Measurements from ENCODE around the gene ALOX5AP. TPM values are rescaled to one million over a fixed set of nuclear protein-coding genes. Genes with fewer than 3 reads are reported as not detected.
A peak's percentile ranks its signal among the peaks of the same experiment; 100 is the strongest.

Gene ALOX5AP
- total and polyA plus RNA-seq, 4 experiments from 2014 or later, result 53.7 to 569 (median 215) TPM

- Mint-ChIP-seq H3K36me3 (peaks cover 52 to 53% of the 10 kb centered on the region in 2 donors), H3K27me3 (no peaks in the 10 kb centered on the region)
- POLR2A ChIA-PET (ENCODE audit: partially characterized antibody), result interaction anchor here (1.0 kb wide), 1 partner anchor 10 kb away, joined by 4 read pairs; no protein-coding TSS in a partner anchor
Measured at GRCh38 chr13:30763786-30764413, 28.6 kb downstream of the ALOX5AP start.

GRCh38 chr13:30766231-30766630 is 30.9 kb downstream of the ALOX5AP start:
- ChIA-PET POLR2A (ENCODE audit: partially characterized antibody) (interaction anchor here (1.4 to 2.1 kb wide), 2 partner anchors 26 to 30 kb away, joined by 3 to 6 read pairs; no protein-coding TSS in a partner anchor), CTCF (ENCODE audit: partially characterized antibody) (interaction anchor here (0.6 to 1.6 kb wide), 6 partner anchors 13 to 278 kb away, joined by 3 to 8 read pairs (median 3); no protein-coding TSS in a partner anchor)
- Histone ChIP-seq H3K9me3 (ENCODE audit: control insufficient read depth in 1 of 2, low read length in 2 of 2) (no peaks in the 10 kb centered on the region), H3K36me3 (ENCODE audit: insufficient read depth, low read length) (peaks cover 11% of the 10 kb centered on the region), H3K4me3 (ENCODE audit: low read length in 2 of 2) (no peak overlapping the region), H3K4me1 (ENCODE audit: insufficient read depth, low read length) (no peaks in the 10 kb centered on the region), H3K27ac (ENCODE audit: low read depth, low read length) (no peak overlapping the region), H3K27me3 (ENCODE audit: insufficient read depth, low read length) (no peaks in the 10 kb centered on the region)
- no peak overlapping the region for H3K4me3 Mint-ChIP-seq
- DNase-seq, result no peak
- no peaks in the 10 kb centered on the region for H3K27me3 Mint-ChIP-seq
- peaks cover 7 to 19% (median 16%) of the 10 kb centered on the region in 4 donors for H3K4me1 Mint-ChIP-seq
- H3K36me3 Mint-ChIP-seq, result peaks cover 39 to 42% of the 10 kb centered on the region in 2 donors
- no peaks in the 10 kb centered on the region for H3K9me3 Mint-ChIP-seq
- peak overlapping the region; percentile 45 to 85 (median 72) for H3K27ac Mint-ChIP-seq
- intact Hi-C loops (cut with micrococcal nuclease), result no loop called here

More at GRCh38 chr13:30763786-30764413, 28.6 kb downstream of the ALOX5AP start:
- peak overlapping the region in 3 of 7 donors; percentile 18 to 51 (median 42) for H3K27ac Mint-ChIP-seq
- no peak overlapping the region for H3K4me3 Mint-ChIP-seq
- no peak overlapping the region for H3K27ac ChIP-seq (ENCODE audit: low read depth, low read length)
- no peaks in the 10 kb centered on the region for H3K9me3 ChIP-seq (ENCODE audit: control insufficient read depth in 1 of 2, low read length in 2 of 2)
- CTCF ChIA-PET (ENCODE audit: partially characterized antibody), result no interaction called here
- H3K4me1 Mint-ChIP-seq, result peaks cover 7 to 19% (median 16%) of the 10 kb centered on the region in 4 donors
- no peaks in the 10 kb centered on the region for H3K9me3 Mint-ChIP-seq
- DNase-seq, result no peak
- H3K4me3 ChIP-seq (ENCODE audit: low read length in 2 of 2), result no peak overlapping the region
- no peaks in the 10 kb centered on the region for H3K4me1 ChIP-seq (ENCODE audit: insufficient read depth, low read length)
- no peaks in the 10 kb centered on the region for H3K27me3 ChIP-seq (ENCODE audit: insufficient read depth, low read length)
- intact Hi-C loops (cut with micrococcal nuclease), result no loop called here
- H3K36me3 ChIP-seq (ENCODE audit: insufficient read depth, low read length), result peaks cover 22% of the 10 kb centered on the region

GRCh38 chr13:30770929-30771328 is 35.6 kb downstream of the ALOX5AP start:
- Histone ChIP-seq H3K36me3 (ENCODE audit: insufficient read depth, low read length) (no peaks in the 10 kb centered on the region), H3K4me3 (ENCODE audit: low read length in 2 of 2) (no peak overlapping the region), H3K27ac (ENCODE audit: low read depth, low read length) (no peak overlapping the region), H3K4me1 (ENCODE audit: insufficient read depth, low read length) (peaks cover 23% of the 10 kb centered on the region), H3K9me3 (ENCODE audit: control insufficient read depth in 1 of 2, low read length in 2 of 2) (no peaks in the 10 kb centered on the region), H3K27me3 (ENCODE audit: insufficient read depth, low read length) (no peaks in the 10 kb centered on the region)
- Mint-ChIP-seq H3K4me1 (peaks cover 29 to 55% (median 46%) of the 10 kb centered on the region in 4 donors), H3K36me3 (peaks cover 7 to 12% of the 10 kb centered on the region in 2 donors), H3K27ac (peak overlapping the region in 1 of 7 donors; percentile 19), H3K9me3 (peaks cover 0 to 4% (median 0%) of the 10 kb centered on the region in 8 donors), H3K4me3 (peak overlapping the region in 1 of 8 donors; percentile 45), H3K27me3 (no peaks in the 10 kb centered on the region)
- ChIA-PET CTCF (ENCODE audit: partially characterized antibody) (no interaction called here), POLR2A (ENCODE audit: partially characterized antibody) (interaction anchor here (1.3 kb wide), 1 partner anchor 27 kb away, joined by 3 read pairs; no protein-coding TSS in a partner anchor)
- DNase-seq, result no peak
- intact Hi-C loops (cut with micrococcal nuclease), result no loop called here

DNA sequence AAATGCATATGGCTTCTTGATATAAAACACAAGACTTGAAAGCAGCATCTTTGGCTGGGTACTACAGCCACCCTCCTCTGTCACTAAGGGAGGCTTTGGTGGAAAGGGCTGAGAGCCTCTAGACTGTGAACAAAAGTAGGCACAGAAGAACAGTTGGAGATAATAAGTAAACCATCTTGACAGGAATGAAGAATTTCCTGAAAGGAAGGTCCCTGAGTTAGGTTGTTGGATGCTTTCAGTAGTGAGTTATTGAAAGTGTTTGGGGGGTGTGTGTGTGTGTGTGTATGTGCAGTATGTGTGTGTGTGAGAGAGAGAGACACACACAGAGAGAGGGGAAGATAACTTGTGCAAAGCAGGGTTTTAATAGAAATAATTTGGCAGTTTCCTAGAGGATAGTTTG is 38.2 kb downstream of the ALOX5AP start:
- Mint-ChIP-seq H3K4me1 (peaks cover 25 to 42% (median 32%) of the 10 kb centered on the region in 4 donors), H3K27ac (peak overlapping the region; percentile 86 to 96 (median 94)), H3K9me3 (peaks cover 0 to 4% (median 0%) of the 10 kb centered on the region in 8 donors), H3K27me3 (no peaks in the 10 kb centered on the region), H3K36me3 (peaks cover 10% of the 10 kb centered on the region in 2 donors), H3K4me3 (peak overlapping the region; percentile 65 to 84 (median 74))
- CTCF ChIA-PET (ENCODE audit: partially characterized antibody), result interaction anchor here (1.2 to 2.0 kb wide), 3 partner anchors 20 to 40 kb away, joined by 3 to 6 read pairs (median 3); no protein-coding TSS in a partner anchor
- Histone ChIP-seq H3K4me3 (ENCODE audit: low read length in 2 of 2) (peak overlapping the region in 1 of 2 donors; percentile 48), H3K9me3 (ENCODE audit: control insufficient read depth in 1 of 2, low read length in 2 of 2) (no peaks in the 10 kb centered on the region), H3K27ac (ENCODE audit: low read depth, low read length) (peak overlapping the region; percentile 58), H3K4me1 (ENCODE audit: insufficient read depth, low read length) (peaks cover 23% of the 10 kb centered on the region), H3K36me3 (ENCODE audit: insufficient read depth, low read length) (no peaks in the 10 kb centered on the region), H3K27me3 (ENCODE audit: insufficient read depth, low read length) (no peaks in the 10 kb centered on the region)
- POLR2A ChIA-PET (ENCODE audit: partially characterized antibody), result interaction anchor here (0.7 to 2.4 kb wide), 9 partner anchors 10 to 156 kb away, joined by 3 to 22 read pairs (median 9); partner anchors contain the start of genes ALOX5AP and USPL1
- no peak for DNase-seq
- intact Hi-C loops (cut with micrococcal nuclease), result no loop called here

DNA sequence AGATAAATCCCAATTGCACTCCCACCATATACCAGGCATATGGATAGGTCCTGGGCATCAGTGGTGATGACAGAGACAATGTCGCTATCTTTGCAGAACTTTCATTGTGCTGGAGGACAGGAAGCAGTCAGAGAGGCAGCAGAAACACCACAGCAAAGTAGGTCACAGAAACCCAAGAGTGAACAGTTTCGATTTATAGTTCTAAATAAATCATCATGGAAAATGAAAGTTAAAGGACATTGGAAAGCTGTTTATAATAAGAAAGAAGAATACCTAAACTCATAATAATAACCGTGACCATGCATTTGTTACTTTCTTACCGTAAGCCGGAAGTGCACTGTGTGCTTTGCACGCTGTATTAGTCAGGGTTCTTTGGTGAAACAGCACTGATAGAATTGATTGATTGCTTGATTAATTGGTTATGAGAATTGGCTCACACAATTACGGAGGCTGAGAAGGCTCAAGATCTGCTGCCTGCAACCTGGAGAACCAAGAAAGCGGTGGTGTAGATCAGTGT is 38.9 kb downstream of the ALOX5AP start:
- CTCF ChIA-PET (ENCODE audit: partially characterized antibody), result interaction anchor here (1.2 to 2.0 kb wide), 4 partner anchors 21 to 158 kb away, joined by 3 to 6 read pairs (median 4); no protein-coding TSS in a partner anchor
- peak overlapping the region; percentile 86 to 96 (median 94) for H3K27ac Mint-ChIP-seq
- H3K9me3 ChIP-seq (ENCODE audit: control insufficient read depth in 1 of 2, low read length in 2 of 2), result no peaks in the 10 kb centered on the region
- H3K4me1 Mint-ChIP-seq, result peaks cover 25 to 42% (median 32%) of the 10 kb centered on the region in 4 donors
- H3K9me3 Mint-ChIP-seq, result peaks cover 0 to 4% (median 0%) of the 10 kb centered on the region in 8 donors
- H3K27me3 Mint-ChIP-seq, result no peaks in the 10 kb centered on the region
- H3K36me3 ChIP-seq (ENCODE audit: insufficient read depth, low read length), result no peaks in the 10 kb centered on the region
- H3K4me1 ChIP-seq (ENCODE audit: insufficient read depth, low read length), result peaks cover 23% of the 10 kb centered on the region
- intact Hi-C loops (cut with micrococcal nuclease), result no loop called here
- H3K36me3 Mint-ChIP-seq, result peaks cover 10% of the 10 kb centered on the region in 2 donors
- POLR2A ChIA-PET (ENCODE audit: partially characterized antibody), result interaction anchor here (0.8 to 2.4 kb wide), 10 partner anchors 10 to 309 kb away, joined by 3 to 22 read pairs (median 6); partner anchors contain the start of genes ALOX5AP, HMGB1 and USPL1
- peak overlapping the region in 1 of 2 donors; percentile 48 for H3K4me3 ChIP-seq (ENCODE audit: low read length in 2 of 2)
- peak; percentile 55 to 73 (median 67) for DNase-seq
- peak overlapping the region; percentile 65 to 84 (median 74) for H3K4me3 Mint-ChIP-seq
- H3K27ac ChIP-seq (ENCODE audit: low read depth, low read length), result peak overlapping the region; percentile 58
- no peaks in the 10 kb centered on the region for H3K27me3 ChIP-seq (ENCODE audit: insufficient read depth, low read length)

DNA sequence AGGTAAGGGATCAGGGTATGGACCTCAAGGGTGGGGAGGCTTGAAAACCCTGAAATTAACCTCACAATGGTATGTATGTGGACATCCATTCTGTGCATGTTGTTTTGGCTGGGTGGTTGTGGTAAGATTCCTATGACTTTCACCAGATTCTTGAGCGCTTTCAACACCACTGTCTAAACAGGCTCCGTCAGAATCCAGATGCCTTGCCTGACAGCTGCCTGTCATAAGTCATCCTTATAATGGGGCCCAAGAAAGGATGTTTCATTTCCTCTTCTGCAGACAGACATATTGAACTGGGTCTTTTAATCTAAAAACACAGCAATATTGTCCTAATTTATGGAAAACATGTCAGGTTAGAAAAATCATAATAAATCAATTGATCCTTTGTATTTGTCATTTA is 41.3 kb downstream of the ALOX5AP start:
- Histone ChIP-seq H3K9me3 (ENCODE audit: control insufficient read depth in 1 of 2, low read length in 2 of 2) (no peaks in the 10 kb centered on the region), H3K4me3 (ENCODE audit: low read length in 2 of 2) (no peak overlapping the region)
- CTCF ChIA-PET (ENCODE audit: partially characterized antibody), result no interaction called here

DNA sequence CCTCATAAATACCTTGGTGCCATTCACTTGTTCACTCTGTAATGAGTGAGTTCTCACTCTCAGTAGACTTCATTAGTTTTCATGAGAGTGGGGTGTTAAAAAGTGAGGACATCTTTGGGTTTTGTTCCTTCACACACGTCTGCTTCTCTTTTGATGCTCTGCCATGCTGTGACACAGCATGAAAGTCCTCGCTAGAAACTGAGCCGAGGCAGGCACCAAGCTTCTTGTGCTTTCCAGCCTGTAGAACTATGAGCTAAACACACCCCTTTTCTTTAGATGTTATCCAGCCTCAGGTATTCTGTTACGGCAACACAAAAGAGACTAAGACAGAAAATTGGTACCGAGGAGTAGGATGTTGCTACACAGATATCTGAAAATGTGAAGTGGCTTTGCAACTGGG is 43.7 kb downstream of the ALOX5AP start:
- H3K36me3 ChIP-seq (ENCODE audit: insufficient read depth, low read length), result no peaks in the 10 kb centered on the region
- no peak overlapping the region for H3K4me3 Mint-ChIP-seq
- peaks cover 12 to 21% (median 15%) of the 10 kb centered on the region in 4 donors for H3K4me1 Mint-ChIP-seq
- peaks cover 0 to 11% (median 3%) of the 10 kb centered on the region in 8 donors for H3K9me3 Mint-ChIP-seq
- no peak for DNase-seq
- H3K4me1 ChIP-seq (ENCODE audit: insufficient read depth, low read length), result peaks cover 14% of the 10 kb centered on the region
- peak overlapping the region in 1 of 7 donors; percentile 18 for H3K27ac Mint-ChIP-seq
- H3K36me3 Mint-ChIP-seq, result peaks cover 8 to 19% of the 10 kb centered on the region in 2 donors
- ChIA-PET CTCF (ENCODE audit: partially characterized antibody) (interaction anchor here (1.0 kb wide), 1 partner anchor 45 kb away, joined by 3 read pairs; no protein-coding TSS in a partner anchor), POLR2A (ENCODE audit: partially characterized antibody) (no interaction called here)
- H3K4me3 ChIP-seq (ENCODE audit: low read length in 2 of 2), result no peak overlapping the region
- no peaks in the 10 kb centered on the region for H3K27me3 ChIP-seq (ENCODE audit: insufficient read depth, low read length)
- H3K27ac ChIP-seq (ENCODE audit: low read depth, low read length), result no peak overlapping the region
- H3K27me3 Mint-ChIP-seq, result no peaks in the 10 kb centered on the region
- H3K9me3 ChIP-seq (ENCODE audit: control insufficient read depth in 1 of 2, low read length in 2 of 2), result no peaks in the 10 kb centered on the region
- intact Hi-C loops (cut with micrococcal nuclease), result no loop called here

More for the DNA sequence above, 41.3 kb downstream of the ALOX5AP start:
- H3K27ac Mint-ChIP-seq, result peak overlapping the region in 1 of 7 donors; percentile 74
- POLR2A ChIA-PET (ENCODE audit: partially characterized antibody), result interaction anchor here (1.0 kb wide), 1 partner anchor 30 kb away, joined by 3 read pairs; no protein-coding TSS in a partner anchor
- no peaks in the 10 kb centered on the region for H3K27me3 ChIP-seq (ENCODE audit: insufficient read depth, low read length)
- no peak for DNase-seq
- H3K9me3 Mint-ChIP-seq, result peaks cover 0 to 7% (median 3%) of the 10 kb centered on the region in 8 donors
- peaks cover 25 to 42% (median 32%) of the 10 kb centered on the region in 4 donors for H3K4me1 Mint-ChIP-seq
- peaks cover 23% of the 10 kb centered on the region for H3K4me1 ChIP-seq (ENCODE audit: insufficient read depth, low read length)
- H3K4me3 Mint-ChIP-seq, result no peak overlapping the region
- peaks cover 9 to 13% of the 10 kb centered on the region in 2 donors for H3K36me3 Mint-ChIP-seq
- no peaks in the 10 kb centered on the region for H3K36me3 ChIP-seq (ENCODE audit: insufficient read depth, low read length)
- H3K27ac ChIP-seq (ENCODE audit: low read depth, low read length), result no peak overlapping the region
- intact Hi-C loops (cut with micrococcal nuclease), result no loop called here
- H3K27me3 Mint-ChIP-seq, result no peaks in the 10 kb centered on the region
